HG03103 (cell line): ENCODE data around the gene RUNX3.

Experiments used
- ATAC-seq: cut with Tn5 transposase; IDR thresholded peaks from one replicate; pipeline ENCODE4 v1.9.1; 2021; ENCODE audit warnings: low read depth; ENCODE audit not compliant: unreplicated experiment

Gene RUNX3

DNA sequence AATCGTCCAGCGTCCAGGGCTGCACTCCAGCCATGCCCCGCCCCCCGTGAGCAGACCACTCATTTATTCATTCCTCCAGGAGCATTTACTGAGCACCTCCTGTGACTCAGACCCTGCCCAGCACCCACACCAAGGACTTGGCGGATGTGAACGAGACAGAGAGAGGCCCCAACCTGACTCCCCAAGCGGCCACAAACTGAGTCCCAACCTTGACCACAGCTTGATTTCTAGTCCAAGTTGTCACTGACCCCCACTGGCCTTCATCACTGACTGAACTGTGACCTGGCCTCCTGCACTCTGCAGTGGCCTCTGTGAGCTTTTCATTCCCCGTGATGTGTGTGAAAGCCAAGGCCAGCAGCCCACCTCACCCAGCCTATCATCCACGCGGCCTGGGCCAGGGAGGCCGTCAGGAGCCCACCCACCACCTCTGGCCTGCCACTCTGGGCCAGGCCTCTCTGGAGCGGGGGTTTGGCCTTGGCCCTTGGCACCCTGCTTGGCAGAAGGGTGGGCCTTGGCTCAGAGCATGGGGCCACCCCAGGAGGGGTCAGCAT, 19.3 kb upstream of the RUNX3 start:
- no peak for ATAC-seq

DNA sequence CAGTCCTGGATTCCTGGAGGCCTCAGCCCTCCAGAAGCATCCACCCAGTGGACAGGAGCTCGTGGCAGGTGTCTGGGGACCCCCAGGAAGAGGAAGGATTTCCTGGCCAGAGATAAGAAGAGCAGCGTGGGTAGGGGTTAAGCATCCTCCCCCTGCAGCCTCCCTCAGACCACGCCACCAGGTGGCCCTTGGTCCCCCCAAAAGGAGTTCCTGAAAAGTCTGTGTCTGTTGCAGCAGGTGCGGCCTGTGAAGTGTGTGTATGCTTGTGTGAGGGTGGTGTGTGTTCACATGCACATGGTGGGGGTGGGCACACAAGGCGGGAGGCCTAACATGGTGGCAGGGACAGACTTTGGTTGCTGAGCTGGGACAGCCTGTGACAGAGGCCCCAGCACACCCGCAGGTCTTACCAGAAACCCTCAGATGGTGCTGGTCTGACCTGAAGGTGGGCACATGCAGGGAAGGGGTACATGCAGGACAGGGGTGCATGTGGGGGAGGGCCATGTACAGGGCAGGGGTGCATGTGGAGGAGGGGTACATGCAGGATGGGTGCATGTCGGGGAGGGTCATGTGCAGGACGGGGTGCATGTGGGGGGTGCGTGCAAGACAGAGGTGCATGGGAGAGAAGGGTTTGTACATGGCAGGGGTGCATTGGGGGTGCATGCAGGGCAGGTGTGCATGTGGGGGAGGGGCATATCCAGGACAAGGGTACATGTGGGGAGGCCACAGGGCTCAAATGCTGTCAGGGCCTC, 18.2 kb upstream of the RUNX3 start:
- ATAC-seq, result no peak

DNA sequence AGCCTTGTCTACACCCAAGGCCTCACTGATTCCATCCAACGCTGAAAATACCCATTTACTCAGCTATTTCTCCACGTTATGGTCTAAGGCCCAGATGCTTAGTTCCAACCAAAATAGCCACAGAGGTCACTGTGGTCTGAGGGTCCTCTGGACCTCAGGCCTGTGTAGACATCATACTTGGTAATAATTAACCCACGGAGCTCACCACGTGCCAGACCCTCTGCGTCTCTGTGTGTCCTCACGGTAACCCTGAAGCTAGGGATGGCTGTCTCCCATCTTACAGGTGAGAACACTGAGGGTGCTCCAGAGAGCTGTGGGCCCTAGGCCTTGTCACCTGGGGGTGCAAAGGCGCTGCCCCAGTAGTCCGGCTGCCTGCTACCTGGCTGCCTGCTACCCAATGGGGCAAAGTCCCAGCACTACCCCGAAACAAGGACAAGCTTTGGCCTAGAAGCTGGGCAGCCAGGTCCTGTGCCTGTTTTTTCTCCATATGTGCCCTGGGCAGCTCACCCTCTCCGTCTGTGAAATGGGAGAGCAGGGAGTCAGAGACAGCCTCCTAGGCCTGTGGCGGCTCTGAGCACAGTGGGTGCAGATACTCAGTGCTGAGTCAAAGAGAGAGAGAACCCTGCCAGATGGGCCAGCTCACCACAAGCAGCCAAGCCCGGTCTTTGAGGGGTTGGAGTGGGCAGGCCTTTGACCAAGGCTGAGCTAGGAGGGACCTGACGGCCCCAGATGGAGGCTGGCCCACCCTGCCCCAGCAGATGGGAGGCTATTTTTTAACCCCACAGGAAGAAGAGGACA, 17.0 kb upstream of the RUNX3 start:
- ATAC-seq, result no peak

DNA sequence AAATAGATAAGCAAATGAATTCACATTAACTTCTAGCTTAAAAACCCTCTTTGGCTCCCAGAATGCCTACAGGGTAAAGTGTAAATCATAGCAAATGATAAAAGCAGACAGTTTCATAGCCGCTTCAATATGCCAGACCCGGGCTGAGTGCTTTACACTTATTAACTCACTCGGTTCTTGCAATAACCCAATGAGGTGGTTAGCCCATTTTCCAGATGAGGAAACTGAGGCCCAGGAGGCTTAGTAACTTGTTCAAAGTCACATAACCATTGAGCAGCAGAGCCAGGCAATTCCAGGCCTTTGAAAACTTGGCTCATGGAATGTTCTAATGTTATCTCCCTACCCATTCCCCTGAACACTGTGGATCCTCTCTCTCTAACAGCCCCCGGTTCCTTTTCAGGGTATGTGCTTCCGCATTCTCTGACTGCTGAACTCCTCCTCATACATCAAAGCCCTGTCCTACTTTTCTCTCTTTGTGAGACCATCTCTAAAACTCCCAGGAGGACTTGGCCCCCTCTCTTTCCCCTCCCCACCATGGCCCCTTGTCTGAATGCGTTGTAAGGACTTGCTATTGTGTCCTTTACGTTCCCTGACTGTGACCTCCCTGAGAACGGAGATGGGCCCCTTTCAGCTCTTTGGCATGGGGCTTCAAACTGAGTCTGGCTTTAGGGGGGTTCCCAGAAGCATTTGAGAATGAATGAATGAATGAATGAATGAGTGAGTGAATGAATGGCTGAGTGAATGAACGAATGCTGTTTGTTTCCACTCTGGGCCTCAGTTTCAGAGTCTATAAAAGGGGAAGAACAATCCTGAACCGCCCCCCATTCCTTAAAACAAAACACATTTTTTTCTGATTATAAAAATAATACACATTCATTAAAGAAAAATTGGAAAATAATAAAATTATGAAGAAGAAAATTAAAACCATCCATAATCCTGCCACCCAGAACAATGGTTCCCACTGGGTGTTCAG, 15.6 kb upstream of the RUNX3 start:
- ATAC-seq, result no peak

DNA sequence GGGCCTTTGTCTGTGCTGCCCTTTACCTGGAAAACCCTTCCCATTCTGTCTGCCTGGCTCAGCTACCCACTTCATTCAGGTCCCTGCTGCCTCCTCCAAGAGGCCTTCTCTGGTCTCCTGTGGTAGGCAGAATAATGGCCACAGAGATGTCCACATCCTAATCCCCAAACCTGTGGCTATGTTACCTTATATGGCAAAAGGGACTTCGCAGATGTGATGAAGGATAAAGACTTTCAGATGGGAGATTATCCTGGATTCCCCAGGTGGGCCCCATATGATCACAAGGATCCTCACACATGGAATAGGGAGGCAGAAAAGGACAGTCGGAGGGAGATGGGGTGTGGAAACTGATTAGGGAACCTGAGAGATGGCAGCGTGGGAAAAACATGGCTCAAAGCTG, 14.2 kb upstream of the RUNX3 start:
- ATAC-seq, result no peak

DNA sequence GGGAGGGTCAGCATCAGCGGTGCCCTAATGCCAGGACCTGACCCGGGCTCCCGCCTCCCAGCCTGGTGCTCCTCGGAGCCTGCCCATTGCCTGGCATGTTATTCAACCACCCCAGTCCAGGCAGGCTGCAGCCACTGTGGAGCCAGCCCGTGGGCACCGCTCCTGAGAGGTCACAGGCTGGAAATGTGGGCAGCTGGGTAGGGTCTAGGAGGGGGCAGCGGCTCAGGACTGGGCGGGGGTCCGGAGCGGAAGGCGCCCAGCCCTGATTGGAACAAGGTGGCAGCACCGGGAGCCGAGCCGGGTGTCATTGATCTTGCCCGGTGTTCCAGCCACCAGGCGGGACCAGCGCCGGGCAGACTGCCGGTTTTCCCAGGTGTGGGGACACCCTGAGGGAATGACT, 12.7 kb upstream of the RUNX3 start:
- no peak for ATAC-seq

DNA sequence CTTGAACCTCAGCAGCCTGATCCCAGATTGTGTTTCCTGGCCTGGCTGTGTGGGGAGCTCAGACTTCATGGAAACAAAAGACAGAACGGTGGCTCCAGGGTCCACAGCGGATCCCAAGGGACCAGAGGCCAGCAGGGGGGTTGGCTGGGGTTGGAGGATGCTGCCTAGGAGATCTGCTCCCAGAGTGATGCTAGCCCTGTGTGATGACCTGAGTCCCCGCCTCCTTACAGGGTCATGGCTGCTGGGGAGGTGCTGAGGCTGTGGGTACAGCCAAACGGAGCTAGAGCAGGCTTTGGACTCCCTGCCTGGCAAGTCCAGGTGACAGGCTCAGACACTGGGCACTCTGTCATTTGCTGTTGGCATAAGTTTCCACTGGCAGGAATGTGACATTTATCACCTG, 11.5 kb upstream of the RUNX3 start:
- ATAC-seq, result no peak

DNA sequence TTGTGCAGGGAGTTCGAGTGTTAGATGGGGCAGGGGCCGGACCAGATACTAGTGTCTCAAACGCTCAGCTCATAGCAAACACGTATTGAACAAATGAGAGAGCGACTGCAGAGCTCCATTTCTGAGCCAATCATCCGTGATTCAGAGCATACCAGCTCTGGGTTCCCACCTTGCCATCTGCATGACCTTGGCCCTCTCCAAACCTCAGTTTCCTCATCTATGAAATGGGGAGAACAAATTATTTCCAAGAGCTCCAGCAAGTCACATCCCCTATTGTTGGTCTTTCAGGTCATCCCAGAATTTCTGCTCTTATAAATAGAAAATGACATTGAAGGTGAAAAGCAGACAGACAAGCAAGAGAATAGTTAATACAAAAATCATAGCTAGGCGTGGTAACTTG, 10.2 kb upstream of the RUNX3 start:
- ATAC-seq, result no peak

DNA sequence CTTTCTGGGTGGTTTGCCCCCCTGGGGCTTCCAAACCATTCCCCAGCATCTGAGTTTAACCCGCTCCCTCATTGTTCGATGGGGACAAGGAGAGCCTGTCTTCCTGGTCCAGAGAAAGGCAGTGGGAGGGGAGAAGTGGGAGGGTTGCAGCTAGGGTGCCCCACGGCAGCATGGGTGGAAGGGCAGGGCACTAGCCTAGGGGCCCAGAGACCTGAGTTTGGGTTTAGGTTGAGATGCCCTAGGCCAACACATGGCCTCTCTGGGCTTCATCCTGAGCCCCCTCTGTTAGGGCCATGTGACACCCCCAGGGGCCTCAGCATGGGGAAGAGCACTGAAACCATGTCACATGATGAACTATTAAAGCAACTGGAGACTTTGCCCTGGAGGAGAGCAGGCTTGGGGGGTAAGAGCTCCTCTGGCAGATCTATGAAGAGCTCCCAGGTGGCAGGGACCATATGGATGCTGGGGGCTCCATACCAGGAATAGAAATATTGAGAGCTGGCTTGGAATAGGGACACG, 9.7 kb upstream of the RUNX3 start:
- ATAC-seq, result no peak

DNA sequence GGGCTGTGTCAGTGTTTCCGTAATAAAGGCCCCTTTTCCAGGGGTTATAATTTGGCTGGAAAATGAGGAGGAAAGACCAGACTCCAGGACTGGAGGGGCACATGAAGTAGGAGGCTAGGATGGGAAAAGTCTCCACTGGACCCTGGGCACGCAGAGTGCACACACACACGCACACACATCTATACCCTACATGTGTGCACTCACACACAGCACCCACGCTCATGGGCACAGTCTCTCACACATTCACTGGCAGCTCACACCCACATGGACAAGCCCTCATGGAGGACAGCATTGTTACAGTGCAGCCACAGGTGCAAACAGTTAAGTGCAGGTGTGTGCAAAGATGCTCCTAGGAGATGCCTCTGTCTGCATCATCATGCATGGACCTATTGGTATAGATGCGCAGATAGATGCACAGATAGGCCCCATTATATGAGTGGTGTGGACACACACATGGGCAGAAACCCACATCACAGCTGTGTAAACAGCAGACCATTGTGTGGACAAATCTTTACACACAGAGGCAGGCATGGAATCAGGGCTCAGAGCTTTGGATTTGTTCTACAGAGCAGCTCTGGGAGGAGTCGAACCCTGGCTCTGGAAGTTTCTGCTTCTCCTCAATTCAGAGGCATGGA, 9.1 kb upstream of the RUNX3 start:
- ATAC-seq, result no peak

DNA sequence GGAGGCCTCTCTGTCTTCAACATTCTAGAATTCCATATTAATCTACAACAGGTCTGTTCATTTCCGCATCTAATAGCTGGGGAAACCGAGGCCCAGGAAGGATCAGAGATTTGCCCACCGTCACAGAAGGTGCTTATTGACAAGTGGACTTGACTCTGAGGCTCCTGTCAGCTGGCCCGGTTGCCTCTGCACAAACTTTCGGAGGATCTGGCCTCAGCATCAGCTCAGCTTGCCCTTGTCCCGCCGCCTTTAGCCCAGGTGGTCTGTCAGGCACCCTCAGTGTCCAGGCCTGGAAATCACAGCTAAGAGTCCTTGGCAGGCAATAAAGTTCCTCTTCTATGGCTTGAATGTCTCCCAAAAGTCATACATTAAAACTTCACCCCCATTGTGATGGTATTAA, 8.2 kb upstream of the RUNX3 start:
- no peak for ATAC-seq

DNA sequence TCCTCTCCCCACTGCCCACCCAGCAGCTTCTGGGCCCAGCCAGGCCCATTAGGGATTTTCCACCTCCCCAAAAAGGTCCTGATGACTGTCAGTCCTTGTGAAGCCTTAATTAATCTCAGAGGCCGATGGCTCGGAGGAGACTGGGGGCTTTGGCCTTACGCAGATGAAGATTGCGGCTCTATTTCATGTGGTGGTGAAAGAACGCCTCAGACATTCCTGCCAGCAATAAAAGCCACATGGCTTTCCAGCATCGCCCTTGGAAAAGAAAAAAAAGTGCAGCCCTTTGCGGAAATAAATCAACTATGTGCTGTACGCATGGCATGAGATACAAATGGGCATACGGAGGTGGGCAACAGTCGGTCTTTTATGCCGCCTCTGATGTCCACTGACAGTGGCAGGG, 6.6 kb upstream of the RUNX3 start:
- ATAC-seq, result no peak

DNA sequence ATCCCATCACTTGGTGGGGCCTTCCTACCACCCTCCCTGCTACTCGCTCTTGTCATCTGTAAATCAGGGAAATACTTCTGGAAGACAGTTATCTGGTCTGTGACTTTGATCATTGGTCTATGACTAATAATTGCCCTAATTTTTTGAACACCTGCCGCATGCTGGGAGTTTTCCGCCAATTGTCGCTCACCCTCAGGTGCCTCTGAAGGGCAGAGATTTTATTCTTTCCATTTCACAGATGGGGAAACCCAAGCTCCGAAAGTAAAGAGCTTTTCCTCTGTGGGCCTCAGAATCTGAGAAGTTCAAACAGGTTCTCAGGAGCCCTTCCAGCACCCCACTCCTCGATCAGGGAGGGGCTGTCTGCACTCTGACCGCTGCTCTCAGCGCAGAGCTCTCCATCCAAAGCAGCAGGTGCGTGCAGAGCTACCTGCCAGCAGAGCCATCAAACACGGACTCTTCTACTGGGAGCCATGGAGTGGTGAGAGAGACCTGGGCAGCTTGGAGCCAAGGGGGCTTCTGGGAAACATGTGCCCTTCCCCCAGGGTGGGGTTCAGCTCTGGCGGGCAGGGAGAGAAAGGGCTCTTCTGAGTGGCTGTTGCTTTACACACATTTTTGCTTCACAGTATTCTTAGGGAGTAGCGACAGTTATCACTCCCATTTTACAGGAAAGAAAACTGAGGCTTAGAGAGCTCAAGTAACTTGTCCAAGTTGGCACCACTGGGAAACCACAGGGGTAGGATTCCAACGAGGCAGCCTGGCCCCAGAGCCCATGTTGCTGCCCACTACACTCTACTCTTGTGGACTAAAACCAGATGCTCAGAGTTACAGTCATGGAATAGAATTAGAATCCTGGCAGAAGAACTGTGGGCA, 5.8 kb upstream of the RUNX3 start:
- no peak for ATAC-seq

DNA sequence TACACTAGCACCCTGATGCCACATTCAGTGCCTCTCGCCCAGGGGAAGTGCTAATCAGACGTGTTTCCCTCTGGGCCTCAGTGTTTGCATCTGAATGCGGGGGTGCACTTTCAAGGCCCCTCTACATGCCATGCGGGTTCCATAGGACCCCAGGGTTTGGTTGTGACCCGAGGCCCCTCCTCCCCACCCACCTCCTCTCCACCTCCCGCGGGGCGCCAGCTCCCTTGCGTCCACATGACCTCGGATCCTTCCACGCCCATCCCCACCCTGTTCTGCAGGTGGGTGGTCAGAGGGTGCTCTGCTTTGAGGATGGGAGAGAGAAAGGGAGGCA, 5.1 kb upstream of the RUNX3 start:
- ATAC-seq, result no peak

DNA sequence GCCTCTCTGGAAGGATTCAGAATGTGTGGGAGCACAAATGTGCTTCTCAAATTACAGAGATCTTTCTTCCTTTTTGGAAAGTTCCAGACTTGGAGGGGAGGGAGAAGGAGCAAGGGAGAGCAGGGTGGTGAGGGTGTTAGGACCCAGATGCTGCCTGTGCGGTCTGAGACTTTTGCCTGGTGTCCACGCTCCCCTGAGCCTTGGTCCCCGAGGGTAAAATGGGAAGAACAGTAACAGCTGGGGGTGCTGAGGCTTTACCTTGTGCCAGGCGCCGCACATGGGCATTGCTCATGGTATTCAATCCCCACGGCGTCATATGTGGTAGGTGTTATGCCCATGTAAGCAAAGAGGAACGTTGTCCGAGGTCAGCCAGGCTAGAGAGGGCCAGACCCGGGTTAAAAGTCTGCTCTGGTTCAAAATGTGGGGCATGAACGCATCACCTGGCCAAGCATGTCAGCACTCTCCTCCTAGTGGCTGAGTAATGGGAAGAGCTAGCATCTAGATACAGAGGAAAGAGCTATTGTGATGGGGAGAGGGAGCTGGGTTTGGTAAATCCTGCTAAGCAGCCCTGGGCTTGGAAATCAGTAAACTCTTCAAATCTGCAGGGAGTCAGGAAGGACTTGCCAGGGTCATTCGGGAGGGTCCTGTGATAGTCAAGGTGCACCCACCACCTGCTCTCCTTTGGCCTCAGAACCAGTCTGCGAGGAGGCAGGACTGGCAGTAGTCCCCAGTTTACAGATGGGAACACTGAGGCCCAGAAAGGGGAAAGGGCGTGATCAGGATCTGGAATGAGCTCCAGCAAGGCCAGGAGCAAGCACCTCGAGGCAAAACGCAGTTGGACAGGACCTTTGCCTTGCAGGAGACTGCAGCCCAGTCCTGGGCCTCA, 4.5 kb upstream of the RUNX3 start:
- no peak for ATAC-seq

DNA sequence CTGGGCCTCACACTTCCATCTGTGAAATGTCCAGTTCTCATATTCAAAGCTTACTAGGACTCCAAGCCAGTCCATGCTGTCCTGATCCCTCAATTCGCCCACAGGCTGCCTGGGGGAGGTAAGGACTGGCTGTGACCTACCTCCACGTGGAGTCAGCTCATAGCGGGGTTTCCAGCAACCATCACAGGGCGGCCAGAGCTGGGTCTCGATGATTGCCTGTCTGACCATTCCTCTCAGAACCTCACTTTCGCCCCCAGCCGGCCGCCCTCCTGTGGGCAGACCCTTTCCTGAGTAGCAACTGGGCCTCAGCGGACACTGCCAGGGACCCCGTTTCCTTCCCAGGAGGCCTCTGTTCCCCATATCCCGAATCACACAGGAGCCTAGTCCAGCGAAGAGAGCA, 3.4 kb upstream of the RUNX3 start:
- ATAC-seq, result no peak

DNA sequence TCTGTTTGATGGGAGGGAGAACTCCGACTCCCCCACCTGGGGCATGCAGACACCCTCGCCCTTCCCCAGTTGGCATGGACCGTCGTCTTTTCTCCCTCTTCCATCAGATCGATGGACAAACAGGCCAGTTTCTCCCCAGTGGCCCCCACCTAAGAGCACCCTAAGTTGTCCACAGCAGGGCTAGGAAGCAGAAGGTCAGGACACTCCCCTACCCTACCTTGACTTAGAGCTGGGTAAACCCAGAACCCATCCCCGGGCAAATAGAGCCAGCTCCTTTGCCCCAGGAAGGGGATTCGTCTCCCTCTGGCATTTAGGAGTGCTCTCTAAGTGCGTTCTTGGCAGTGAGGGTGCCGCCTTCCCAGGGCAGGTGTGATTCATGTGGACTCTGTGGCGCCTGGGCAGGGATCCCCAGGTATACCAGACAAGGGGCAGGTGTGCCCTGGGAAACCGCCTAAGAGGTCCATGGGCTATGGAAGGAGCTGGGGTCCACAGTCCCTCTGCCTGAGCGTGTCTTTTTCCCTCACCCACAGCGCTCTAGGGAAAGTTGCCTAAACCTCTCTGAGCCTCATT, 2.7 kb upstream of the RUNX3 start:
- no peak for ATAC-seq

DNA sequence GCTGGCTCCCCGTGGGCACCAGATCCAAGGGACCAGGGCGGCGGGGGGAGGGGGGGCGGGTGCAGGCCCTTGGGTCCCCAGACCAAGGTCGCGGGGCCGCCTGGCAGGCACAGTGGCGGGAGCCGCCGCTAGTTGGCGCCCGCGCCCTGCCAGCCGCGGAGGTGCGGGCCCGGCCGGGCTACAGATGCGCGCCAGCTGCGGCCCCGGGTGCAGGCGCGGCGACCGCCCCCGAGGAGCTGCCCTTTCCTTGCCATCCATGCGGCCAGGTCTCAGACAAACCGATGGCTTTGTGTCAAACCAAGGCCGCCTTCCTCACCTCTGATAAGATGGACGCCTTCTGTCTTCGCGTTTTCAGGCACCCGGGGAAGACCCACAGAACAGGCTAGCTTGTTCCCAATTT, 2.2 kb upstream of the RUNX3 start:
- ATAC-seq, result no peak
